Measurements from ENCODE around the gene JADE2.

The JADE2 gene

DNA sequence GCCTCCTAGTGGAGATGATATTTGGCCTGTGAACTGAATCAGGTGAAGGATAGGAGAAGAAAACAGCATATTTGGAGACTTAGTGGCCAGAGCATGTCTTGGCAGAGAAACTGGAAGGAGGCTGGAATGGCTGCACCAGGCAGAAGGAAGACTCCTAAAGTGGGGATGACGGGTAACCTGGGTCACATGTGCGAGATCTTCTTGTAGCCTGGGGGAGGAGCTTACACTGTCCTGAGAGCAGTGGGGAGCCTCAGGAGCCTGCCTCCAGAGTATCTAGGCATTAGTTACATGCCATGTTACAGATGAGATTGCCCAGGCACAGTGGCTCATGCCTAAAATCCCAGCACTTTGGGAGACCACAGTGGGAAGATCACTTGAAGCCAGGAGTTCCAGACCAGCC is 49.8 kb downstream of the JADE2 start:
- no peak for DNase-seq (ENCODE audit: extremely low read depth, low read depth)
- TF ChIP-seq CTCF (IDR thresholded peaks at IDR 0.05; ENCODE audit: low read depth, low read length): no peak

GRCh38 chr5:134576386-134577021 is 51.0 kb downstream of the JADE2 start:
- no peak for DNase-seq (ENCODE audit: extremely low read depth, low read depth)
- TF ChIP-seq CTCF (IDR thresholded peaks at IDR 0.05; ENCODE audit: low read depth, low read length): no peak

DNA sequence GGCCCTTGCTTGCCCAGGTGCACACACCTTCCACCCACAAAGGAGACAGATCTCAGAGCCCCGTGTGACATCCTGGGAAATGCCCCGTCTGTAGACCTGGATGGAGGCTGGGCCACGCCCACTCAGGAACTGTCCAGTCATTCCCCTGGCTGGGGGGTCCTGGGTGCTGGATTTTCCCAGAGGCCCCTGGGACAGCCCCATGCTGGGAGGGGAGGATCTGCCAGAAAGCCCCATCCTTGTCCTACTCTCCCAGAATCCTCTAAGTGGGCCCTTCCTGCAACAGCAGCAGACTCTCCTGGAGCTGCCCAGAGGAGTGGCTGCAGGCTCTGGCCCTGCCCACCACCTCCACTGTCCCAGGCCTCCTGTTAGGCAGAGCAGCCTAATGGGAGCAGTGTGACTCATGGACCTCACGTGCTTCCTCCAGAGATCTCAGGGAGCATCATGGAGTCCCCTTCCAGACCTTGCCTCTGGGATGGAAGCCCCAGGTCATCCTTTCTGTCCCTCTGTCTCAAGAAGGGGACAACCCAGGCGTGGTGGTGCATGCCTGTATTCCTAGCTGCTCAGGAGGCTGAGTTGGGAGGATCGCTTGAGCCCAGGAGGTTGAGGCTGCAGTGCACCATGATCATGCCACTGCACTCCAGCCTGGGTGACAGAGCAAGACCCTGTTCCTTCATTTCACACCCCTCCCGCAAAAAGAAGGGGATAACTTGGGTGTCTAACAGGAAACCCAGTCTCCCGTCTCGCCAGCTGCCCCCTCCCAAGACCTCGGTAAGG is 51.7 kb downstream of the JADE2 start:
- TF ChIP-seq CTCF (IDR thresholded peaks at IDR 0.05; ENCODE audit: low read depth, low read length): no peak
- no peak for DNase-seq (ENCODE audit: extremely low read depth, low read depth)

- TF ChIP-seq CTCF (IDR thresholded peaks at IDR 0.05; ENCODE audit: low read depth, low read length): peak; percentile 90
- no peak for DNase-seq (ENCODE audit: extremely low read depth, low read depth)
These were observed 52.5 kb downstream of the JADE2 start for GRCh38 chr5:134577796-134578577.

GRCh38 chr5:134578578-134579283 is 53.3 kb downstream of the JADE2 start:
- no peak for DNase-seq (ENCODE audit: extremely low read depth, low read depth)
- no peak for TF ChIP-seq CTCF (IDR thresholded peaks at IDR 0.05; ENCODE audit: low read depth, low read length)

DNA sequence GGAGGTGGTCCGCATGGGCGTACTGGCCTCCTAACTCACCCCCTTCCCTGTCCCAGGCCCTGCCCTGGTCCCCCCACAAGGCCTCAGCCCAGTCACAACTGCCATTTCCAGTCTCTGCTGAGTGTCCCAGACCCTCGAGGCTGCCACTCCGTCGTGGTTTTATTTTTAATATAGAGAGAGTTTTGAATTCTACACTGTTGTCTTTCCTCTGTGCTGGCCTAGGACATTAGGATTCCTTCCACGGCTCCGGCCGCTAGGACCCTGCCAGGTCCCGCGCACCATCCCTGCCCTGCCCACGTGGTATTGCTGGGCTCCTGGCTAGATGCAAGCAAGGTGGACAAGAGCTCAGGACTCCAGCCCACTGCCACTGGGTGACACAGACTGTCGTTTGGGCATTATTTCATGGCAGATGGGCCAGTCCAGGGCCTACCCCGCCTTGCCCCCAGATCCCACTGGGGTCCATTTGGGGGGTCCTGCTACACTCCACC is 53.9 kb downstream of the JADE2 start:
- no peak for TF ChIP-seq CTCF (IDR thresholded peaks at IDR 0.05; ENCODE audit: low read depth, low read length)
- no peak for DNase-seq (ENCODE audit: extremely low read depth, low read depth)
